ENCODE data around the gene PRRC2B.

DNA sequence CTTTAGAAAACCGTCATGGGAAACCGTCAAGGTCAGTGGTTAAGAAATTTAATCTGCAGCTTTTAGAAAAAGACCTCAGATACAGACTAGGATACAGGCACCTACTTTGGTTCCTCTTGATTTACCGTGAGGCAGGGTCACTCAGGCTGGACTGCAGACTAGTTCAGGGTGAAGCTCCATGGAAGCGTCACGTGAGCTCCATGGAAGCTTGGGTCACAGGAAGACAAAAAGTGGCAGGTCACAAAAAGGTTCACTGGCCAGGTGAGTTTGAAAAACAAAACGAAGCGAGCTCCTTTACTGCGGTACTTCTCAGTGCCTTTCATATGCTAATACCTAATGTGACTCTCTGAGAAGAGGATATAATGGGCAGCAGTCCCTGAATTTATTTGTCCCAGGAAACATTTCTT is 43.0 kb downstream of the PRRC2B start:
- TF ChIP-seq POLR2A (IDR thresholded peaks at IDR 0.05; ENCODE audit: low read depth, low read length), result no peak
- no peak for TF ChIP-seq SPI1 (IDR thresholded peaks at IDR 0.05; ENCODE audit: low read depth, low read length)
- TF ChIP-seq POU2F2 (IDR thresholded peaks at IDR 0.05; ENCODE audit: low read depth, low read length), result no peak
- TF ChIP-seq POLR2AphosphoS5 (IDR thresholded peaks at IDR 0.05; ENCODE audit: low read depth, low read length), result no peak
- TF ChIP-seq TAF1 (IDR thresholded peaks at IDR 0.05; ENCODE audit: low read depth, low read length), result no peak
- no peak for TF ChIP-seq PAX5 (IDR thresholded peaks at IDR 0.05; ENCODE audit: insufficient read depth, low read length, severe bottlenecking)

All from GM12891 (cell line).